ENCODE measurements around the gene SOX6.
"Not testable (repeated sequence)": the region's sequence is repeated elsewhere in the genome, so short reads cannot be mapped to it uniquely, and the experiment has no call there.

The SOX6 gene

DNA sequence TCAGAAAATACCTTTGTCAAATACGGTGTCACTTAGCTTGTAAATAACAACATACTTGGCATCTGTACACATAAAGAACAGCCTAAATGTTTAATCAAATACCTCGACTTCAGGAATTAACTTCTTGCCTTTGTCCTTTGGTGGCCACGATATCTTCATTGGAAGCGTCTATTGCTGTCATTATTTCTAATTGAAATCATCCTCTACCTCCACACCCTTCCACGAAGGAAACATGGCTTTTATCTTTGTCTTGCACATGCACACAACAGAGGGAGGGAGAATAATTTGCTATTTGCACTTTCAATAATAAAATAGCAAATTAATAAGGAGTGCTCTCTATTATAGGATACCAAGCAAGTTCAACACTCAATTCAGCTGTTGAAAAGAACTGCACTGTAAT is 25.8 kb upstream of the SOX6 start:
- no peak for DNase-seq (ENCODE audit: low read depth in 1 of 2, low spot score in 1 of 2)
- in situ Hi-C loops (cut with HindIII; ENCODE audit: low pct_unique_long_range_greater_than_20kb, low sequenced_read_pairs), result no loop called here
- TF ChIP-seq JUND (IDR thresholded peaks at IDR 0.05; ENCODE audit: low read depth), result no peak

DNA sequence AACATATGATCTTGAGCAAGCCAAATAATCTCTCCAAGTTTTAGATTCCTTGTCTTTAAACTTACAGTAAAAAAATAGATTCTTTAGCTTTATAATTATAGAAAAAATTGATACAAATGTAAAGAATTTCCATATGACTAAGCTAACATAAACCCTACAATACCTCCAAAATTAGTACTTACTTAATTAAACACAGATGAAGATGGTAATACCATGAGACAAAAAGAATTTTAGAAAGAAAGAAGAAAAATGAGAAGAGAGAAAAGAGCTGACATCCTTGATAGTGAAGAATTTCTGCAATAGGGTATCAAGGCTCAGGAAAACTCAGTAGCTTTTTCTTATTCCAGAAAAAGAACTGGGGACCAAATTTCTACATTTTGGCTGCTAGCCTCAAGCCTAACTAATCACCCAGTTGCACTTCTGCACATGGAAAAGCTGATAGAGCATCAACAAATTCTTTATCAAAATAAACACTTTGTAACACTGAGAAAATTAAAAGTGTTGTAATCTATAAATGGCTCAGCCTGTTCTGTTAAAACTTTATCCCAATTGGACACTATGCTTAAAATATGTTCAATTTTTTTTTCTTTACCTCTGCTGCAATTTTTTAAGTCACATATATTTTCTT is 24.7 kb upstream of the SOX6 start:
- TF ChIP-seq JUND (IDR thresholded peaks at IDR 0.05; ENCODE audit: low read depth), result no peak
- in situ Hi-C loops (cut with HindIII; ENCODE audit: low pct_unique_long_range_greater_than_20kb, low sequenced_read_pairs), result no loop called here
- DNase-seq (ENCODE audit: low read depth in 1 of 2, low spot score in 1 of 2), result no peak

DNA sequence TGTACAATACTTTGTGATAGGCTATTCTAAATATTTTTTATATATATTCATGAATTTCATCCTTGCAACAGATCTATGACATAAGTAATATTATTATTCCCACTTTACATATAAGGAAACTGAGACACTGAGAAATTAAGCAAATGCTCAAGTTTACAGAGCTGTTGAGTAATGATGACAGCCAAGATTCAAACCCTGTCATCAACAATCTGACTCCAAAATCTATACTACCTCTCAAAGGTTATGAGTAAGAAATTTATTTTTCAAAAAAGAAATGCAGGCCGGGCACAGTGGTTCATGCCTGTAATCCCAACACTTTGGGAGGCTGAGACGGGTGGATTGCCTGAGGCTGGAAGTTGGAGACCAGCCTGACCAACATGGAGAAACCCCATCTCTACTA is 22.6 kb upstream of the SOX6 start:
- DNase-seq (ENCODE audit: low read depth in 1 of 2, low spot score in 1 of 2), result no peak
- in situ Hi-C loops (cut with HindIII; ENCODE audit: low pct_unique_long_range_greater_than_20kb, low sequenced_read_pairs), result no loop called here

DNA sequence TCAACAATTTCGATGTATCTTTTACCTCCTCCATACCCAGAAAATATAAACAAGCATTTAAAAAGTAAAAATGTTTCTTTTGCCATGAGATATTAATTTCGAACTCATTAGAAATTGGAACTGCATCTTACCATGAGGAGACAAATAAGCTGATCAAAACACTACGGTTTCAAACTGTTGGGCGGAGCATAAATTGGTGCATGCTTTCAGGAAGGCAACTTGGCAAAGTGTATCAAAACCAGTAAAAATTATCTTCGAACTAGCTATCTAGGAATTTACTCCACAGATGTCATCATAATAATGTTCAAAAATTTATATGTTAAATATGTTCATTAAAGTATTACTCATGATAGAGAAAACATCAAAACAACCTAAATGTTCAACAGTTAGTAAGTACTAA is 21.4 kb upstream of the SOX6 start:
- TF ChIP-seq JUND (IDR thresholded peaks at IDR 0.05; ENCODE audit: low read depth), result no peak
- in situ Hi-C loops (cut with HindIII; ENCODE audit: low pct_unique_long_range_greater_than_20kb, low sequenced_read_pairs), result no loop called here
- DNase-seq (ENCODE audit: low read depth in 1 of 2, low spot score in 1 of 2), result no peak

More for the DNA sequence above, 22.6 kb upstream of the SOX6 start:
- no peak for TF ChIP-seq JUND (IDR thresholded peaks at IDR 0.05; ENCODE audit: low read depth)

DNA sequence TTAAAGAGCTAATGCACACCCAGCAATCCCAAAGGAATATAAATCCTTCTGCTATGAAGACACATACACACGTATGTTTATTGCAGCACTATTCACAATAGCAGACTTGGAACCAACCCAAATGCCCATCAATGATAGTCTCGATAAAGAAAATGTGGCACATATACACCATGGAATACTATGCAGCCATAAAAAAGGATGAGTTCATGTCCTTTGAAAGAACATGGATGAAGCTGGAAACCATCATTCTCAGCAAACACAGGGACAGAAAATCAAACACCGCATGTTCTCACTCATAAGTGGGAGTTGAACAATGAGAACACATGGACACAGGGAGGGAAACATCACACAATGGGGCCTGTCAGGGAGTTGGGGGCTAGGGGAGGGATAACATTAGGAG is 19.3 kb upstream of the SOX6 start:
- DNase-seq (ENCODE audit: low read depth in 1 of 2, low spot score in 1 of 2); in situ Hi-C loops (cut with HindIII; ENCODE audit: low pct_unique_long_range_greater_than_20kb, low sequenced_read_pairs): not testable (repeated sequence)

DNA sequence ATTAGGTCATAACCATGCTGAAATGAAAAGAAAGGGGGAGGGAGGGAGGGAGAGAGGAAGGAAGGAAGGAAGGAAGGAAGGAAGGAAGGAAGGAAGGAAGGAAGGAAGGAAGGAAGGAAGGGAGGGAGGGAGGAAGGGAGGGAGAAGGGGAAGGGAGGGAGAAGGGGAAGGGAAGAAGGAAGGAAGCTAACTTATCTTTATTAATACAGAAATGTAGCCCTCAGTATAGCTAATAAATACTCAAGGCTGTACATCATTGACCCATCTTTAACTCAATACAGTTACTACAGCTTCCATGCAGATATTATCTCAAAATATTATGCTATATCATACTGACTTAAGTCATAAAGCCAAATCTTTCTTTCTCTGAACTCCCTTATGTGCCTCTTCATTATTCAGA is 17.4 kb upstream of the SOX6 start:
- in situ Hi-C loops (cut with HindIII; ENCODE audit: low pct_unique_long_range_greater_than_20kb, low sequenced_read_pairs), result no loop called here
- no peak for DNase-seq (ENCODE audit: low read depth in 1 of 2, low spot score in 1 of 2)
- no peak for TF ChIP-seq JUND (IDR thresholded peaks at IDR 0.05; ENCODE audit: low read depth)

DNA sequence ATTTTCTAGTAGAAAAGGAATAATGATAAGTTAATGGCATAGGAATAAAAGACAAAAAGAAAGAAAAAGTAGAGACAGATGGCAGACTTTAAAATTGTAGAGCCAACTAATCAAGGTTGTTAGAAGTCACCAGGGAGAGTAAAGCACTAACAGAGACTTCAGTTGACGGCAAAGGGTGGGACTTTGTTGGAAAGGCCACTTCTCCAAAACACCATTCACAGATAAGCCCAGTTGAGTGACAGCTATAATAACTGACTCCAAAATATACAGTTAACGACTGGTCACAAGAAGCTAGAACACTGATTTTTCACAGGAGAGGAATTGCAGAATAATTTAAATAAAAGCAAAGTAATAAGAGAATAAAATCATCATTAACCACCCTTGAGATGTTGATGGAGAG is 16.0 kb upstream of the SOX6 start:
- DNase-seq (ENCODE audit: low read depth in 1 of 2, low spot score in 1 of 2), result no peak
- TF ChIP-seq JUND (IDR thresholded peaks at IDR 0.05; ENCODE audit: low read depth), result no peak
- in situ Hi-C loops (cut with HindIII; ENCODE audit: low pct_unique_long_range_greater_than_20kb, low sequenced_read_pairs), result no loop called here

DNA sequence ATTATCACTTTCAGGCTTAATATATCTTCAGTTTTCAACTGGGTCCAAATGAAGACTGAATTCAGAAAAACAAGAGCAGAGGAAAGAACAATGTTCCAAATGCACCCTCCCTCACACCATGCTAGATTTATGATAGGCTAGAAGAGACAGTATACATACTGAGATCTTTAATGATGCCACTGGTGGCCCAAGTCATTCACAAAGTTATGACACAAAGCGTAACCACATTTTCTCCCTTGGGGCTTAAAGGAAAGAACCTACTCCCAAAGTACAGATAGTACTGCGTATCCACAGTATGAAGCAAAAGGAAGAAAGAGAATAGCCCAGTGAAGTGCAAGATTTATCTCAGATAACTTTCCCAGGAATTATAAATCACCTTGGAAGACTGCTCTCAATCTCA is 10.9 kb upstream of the SOX6 start:
- no peak for TF ChIP-seq JUND (IDR thresholded peaks at IDR 0.05; ENCODE audit: low read depth)
- no peak for DNase-seq (ENCODE audit: low read depth in 1 of 2, low spot score in 1 of 2)
- in situ Hi-C loops (cut with HindIII; ENCODE audit: low pct_unique_long_range_greater_than_20kb, low sequenced_read_pairs), result no loop called here

DNA sequence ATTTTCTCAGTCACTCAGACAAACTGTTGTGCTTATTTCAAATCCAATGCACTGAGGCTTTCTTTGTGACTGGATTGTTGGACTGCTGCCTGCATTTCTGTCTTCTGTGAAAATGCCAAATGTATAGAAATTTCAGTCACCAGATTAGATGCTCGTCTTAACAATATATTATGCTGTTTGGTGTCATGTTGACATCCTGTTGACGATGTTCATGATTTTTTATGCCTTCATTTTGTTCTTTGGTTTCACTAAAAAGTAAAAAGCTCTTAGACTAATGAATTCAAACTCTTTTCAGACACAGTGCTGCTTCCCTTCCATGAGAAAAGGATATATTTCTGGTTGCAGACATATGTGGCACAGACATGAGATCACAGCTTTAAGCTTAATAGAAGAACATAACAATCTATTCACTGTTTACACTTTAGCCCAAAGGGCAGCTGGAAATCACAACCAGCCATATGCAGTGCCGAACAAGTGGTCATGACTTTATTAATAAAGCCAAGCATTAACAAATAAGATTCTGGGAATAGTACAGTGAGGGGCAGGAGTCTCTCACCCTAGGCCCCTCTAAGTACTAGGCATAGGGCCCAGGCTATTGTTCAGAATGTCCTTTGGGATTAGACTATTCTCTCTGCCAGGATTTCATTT is 9.4 kb upstream of the SOX6 start:
- in situ Hi-C loops (cut with HindIII; ENCODE audit: low pct_unique_long_range_greater_than_20kb, low sequenced_read_pairs), result no loop called here
- DNase-seq (ENCODE audit: low read depth in 1 of 2, low spot score in 1 of 2), result no peak
- no peak for TF ChIP-seq JUND (IDR thresholded peaks at IDR 0.05; ENCODE audit: low read depth)

DNA sequence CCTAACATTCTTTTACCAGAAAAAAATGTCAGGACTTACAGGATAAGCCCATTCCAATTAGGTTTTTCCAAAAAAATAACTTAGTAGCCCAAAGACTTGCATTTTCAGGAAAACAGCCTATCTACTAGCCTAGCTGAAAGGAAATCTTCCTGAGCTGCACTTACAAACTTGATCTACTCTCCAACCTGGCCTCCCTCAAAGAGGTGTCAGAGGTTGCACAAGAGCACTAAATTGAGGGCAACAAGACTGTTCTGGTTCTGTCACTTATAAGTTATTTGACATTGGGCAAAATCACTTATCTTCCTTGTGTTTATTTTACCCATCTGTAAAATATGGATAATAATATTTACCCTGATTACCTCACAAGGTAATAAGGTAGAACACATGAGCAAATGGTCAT is 7.9 kb upstream of the SOX6 start:
- no peak for DNase-seq (ENCODE audit: low read depth in 1 of 2, low spot score in 1 of 2)
- TF ChIP-seq JUND (IDR thresholded peaks at IDR 0.05; ENCODE audit: low read depth), result no peak
- in situ Hi-C loops (cut with HindIII; ENCODE audit: low pct_unique_long_range_greater_than_20kb, low sequenced_read_pairs), result no loop called here

DNA sequence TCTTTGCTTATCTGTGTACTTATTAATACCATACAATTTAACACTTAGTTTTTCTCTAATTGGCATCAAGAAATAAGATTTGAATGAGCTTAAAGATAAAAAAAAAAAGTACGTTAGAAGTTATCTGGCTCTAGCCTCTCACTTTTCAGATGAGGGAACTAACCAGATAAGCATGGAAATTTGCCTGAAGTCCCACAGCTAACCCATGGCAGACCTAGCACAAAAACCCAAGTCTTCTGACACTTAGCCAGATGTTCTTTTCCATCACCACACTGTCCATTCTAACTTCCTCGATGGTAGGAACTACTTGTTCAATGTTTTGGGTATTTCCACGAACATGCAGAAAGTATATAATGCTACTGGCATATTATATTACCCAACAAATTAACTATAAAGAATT is 7.4 kb upstream of the SOX6 start:
- in situ Hi-C loops (cut with HindIII; ENCODE audit: low pct_unique_long_range_greater_than_20kb, low sequenced_read_pairs), result no loop called here
- TF ChIP-seq JUND (IDR thresholded peaks at IDR 0.05; ENCODE audit: low read depth), result no peak
- no peak for DNase-seq (ENCODE audit: low read depth in 1 of 2, low spot score in 1 of 2)

DNA sequence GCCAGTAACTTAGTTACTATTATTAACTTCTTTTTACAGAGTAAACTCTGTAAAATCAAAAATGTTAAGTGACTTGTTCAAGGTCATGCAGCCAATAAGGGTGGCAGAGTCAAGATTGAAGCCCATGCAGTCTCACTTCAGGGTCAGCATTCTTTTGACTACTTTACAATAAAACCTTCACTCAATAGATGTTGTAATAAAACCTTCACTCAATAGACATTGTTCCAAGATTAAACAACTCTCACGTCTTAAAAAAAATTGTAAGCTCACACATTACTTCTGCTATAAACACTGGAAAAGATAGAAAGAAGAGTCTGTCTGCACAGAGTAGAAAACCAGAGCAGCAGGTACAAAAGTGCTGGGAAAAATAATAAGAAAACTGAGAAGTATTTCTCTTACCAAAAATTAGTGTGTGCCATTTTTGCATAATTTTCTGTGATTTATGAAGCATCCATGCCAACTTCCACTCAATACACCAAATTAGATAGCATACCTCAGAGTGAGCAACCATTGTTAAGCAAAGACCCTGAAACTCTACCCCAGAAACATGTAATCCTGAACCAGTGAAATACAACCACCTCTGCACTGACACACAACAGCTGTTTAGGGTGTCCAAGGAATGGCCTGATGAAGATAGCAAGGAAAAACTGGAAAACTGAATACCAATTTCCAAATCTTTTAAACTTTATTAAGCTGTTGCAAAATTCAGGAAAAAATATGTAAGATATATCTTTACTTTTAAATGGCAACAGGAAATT is 4.9 kb upstream of the SOX6 start:
- DNase-seq (ENCODE audit: low read depth in 1 of 2, low spot score in 1 of 2), result no peak
- in situ Hi-C loops (cut with HindIII; ENCODE audit: low pct_unique_long_range_greater_than_20kb, low sequenced_read_pairs), result no loop called here
- TF ChIP-seq JUND (IDR thresholded peaks at IDR 0.05; ENCODE audit: low read depth), result no peak

DNA sequence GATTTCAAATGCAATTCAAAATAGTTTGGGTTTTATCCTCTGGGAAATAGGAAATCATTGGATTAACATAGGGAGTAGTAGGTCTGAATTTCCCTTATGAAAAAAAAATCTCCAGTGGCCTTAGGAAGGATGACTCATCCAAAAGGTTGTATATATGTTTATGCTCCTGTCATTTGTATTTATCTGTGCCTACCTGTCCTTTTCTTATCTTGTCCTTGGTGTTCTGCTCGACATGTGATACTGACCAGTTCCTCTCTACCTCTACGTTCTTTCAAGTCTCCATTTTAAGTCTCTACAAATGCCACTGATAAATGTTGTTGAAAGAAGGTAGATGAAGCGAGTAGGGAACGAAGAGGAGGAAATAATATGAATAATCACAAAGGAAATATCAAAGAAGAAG is 3.0 kb upstream of the SOX6 start:
- TF ChIP-seq JUND (IDR thresholded peaks at IDR 0.05; ENCODE audit: low read depth), result no peak
- DNase-seq (ENCODE audit: low read depth in 1 of 2, low spot score in 1 of 2), result no peak
- in situ Hi-C loops (cut with HindIII; ENCODE audit: low pct_unique_long_range_greater_than_20kb, low sequenced_read_pairs), result no loop called here

All from T47D (cell line).